GM12878 (cell line): ENCODE results near the gene CCNY.

ENCODE experiments used
- EGR1 ChIP-seq, 2 experiments: IDR thresholded peaks; 1 replicate in 1 of 2; 2 replicates in 1 of 2; pipeline ENCODE4 v1.6.1; 2011 to 2012; ENCODE audit warnings: low read depth in 2 of 2, low read length in 2 of 2, borderline replicate concordance in 1 of 2, mild to moderate bottlenecking in 1 of 2, moderate library complexity in 1 of 2
- ETV6 ChIP-seq, 2 experiments: fragments of 450-650 bp in 1 of 2; IDR thresholded peaks in 1 of 2; conservative IDR thresholded peaks in 1 of 2; 2 replicates each; pipeline ENCODE4 v1.6.1; 2014; ENCODE audit warnings: antibody characterized with exemption in 1 of 2, borderline replicate concordance in 1 of 2, low read depth in 1 of 2, mild to moderate bottlenecking in 1 of 2, moderate library complexity in 1 of 2
- FOXK2 ChIP-seq: fragments of 450-650 bp; IDR thresholded peaks from 2 replicates; pipeline ENCODE4 v1.6.1; 2017; ENCODE audit warnings: mild to moderate bottlenecking, moderate library complexity
- FOXM1 ChIP-seq: IDR thresholded peaks from 2 replicates; pipeline ENCODE4 v1.6.1; 2012; ENCODE audit warnings: low read depth, mild to moderate bottlenecking, inconsistent platforms, low read length, moderate library complexity
- TF ChIP-seq, protein P1 (sequence below), 3 experiments: IDR thresholded peaks in 2 of 3; conservative IDR thresholded peaks in 1 of 3; 2 replicates each; pipeline ENCODE4 v1.5.1; 2011; ENCODE audit warnings: low read depth in 3 of 3, low read length in 3 of 3, mild to moderate bottlenecking in 3 of 3, control low read depth in 2 of 3, moderate library complexity in 2 of 3, inconsistent platforms in 1 of 3, mixed read lengths in 1 of 3; ENCODE audit not compliant: control insufficient read depth in 2 of 3, insufficient read depth in 1 of 3; ENCODE audit errors: extremely low read depth in 1 of 3
- TF ChIP-seq, protein P2 (sequence below): IDR thresholded peaks from 2 replicates; pipeline ENCODE4 v1.6.1; 2012; ENCODE audit warnings: low read depth, low read length, improper control_type of control experiment

DNA sequence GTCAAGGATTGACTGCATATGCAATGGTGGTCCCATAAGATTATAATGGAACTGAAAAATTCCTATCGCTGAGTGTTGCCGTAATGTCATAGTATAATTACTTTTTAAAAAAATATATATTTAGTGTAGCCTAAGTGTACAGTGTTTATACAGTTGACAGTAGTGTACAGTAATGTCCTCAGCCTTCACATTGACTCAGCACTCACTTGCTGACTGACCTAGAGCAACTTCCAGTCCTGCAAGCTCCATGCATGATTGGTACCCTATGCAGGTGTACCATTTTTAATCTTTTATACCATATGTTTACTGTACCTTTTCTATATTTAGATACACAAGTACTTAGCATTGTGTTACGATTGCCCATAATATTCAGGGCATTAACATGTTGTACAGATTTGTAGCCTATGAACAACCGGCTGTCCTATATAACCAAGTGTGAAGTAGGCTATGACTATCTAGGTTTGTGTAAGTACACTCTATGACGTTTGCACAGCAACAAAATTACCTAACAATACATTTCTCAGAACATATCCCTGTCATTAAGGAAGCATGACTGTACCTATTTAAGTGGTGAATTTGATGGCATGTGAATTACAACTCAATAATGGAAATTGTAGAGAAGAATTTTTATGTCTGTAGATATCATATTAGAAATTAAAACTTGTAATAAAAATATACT is 40.9 kb downstream of the CCNY start:
- TF ChIP-seq, protein P1, sequence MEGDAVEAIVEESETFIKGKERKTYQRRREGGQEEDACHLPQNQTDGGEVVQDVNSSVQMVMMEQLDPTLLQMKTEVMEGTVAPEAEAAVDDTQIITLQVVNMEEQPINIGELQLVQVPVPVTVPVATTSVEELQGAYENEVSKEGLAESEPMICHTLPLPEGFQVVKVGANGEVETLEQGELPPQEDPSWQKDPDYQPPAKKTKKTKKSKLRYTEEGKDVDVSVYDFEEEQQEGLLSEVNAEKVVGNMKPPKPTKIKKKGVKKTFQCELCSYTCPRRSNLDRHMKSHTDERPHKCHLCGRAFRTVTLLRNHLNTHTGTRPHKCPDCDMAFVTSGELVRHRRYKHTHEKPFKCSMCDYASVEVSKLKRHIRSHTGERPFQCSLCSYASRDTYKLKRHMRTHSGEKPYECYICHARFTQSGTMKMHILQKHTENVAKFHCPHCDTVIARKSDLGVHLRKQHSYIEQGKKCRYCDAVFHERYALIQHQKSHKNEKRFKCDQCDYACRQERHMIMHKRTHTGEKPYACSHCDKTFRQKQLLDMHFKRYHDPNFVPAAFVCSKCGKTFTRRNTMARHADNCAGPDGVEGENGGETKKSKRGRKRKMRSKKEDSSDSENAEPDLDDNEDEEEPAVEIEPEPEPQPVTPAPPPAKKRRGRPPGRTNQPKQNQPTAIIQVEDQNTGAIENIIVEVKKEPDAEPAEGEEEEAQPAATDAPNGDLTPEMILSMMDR (IDR thresholded peaks at IDR 0.05 in 2 of 3, conservative IDR thresholded peaks at IDR 0.05 in 1 of 3; ENCODE audit: control insufficient read depth in 2 of 3, extremely low read depth in 1 of 3, insufficient read depth in 1 of 3, low read depth in 3 of 3, low read length in 3 of 3), result no peak
- TF ChIP-seq, protein P2, sequence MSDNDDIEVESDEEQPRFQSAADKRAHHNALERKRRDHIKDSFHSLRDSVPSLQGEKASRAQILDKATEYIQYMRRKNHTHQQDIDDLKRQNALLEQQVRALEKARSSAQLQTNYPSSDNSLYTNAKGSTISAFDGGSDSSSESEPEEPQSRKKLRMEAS, result no peak
- TF ChIP-seq FOXK2 (no peak), ETV6 (conservative IDR thresholded peaks at IDR 0.05 in 1 of 2, IDR thresholded peaks at IDR 0.05 in 1 of 2; ENCODE audit: borderline replicate concordance in 1 of 2, low read depth in 1 of 2) (no peak), FOXM1 (no peak), EGR1 (IDR thresholded peaks at IDR 0.05; ENCODE audit: borderline replicate concordance in 1 of 2, low read depth in 2 of 2, low read length in 2 of 2) (no peak)
